GM23338 (cell line): ENCODE measurements around the gene DOCK11. TPM values are rescaled to one million over a fixed set of nuclear protein-coding genes. Genes with fewer than 3 reads are reported as not detected.
A peak's percentile ranks its signal among the peaks of the same experiment; 100 is the strongest.

Experiments used
- ATAC-seq: fragments of 200-7000 bp; cut with Tn5 transposase; 3 replicates; pipeline ENCODE4 v1.9.1; 2020
- DNase-seq: peaks from one replicate; pipeline ENCODE4 v3.0.0-alpha.2; 2015; ENCODE audit warnings: low spot score
- H2AFZ ChIP-seq: fragments of 200-600 bp; sonication (generic); 2 replicates; pipeline ENCODE4 v1.8.0; 2016; ENCODE audit warnings: antibody characterized with exemption, mild to moderate bottlenecking, moderate library complexity
- H3F3A ChIP-seq: fragments of 200-600 bp; sonication (generic); replicated peaks from 2 replicates; pipeline ENCODE4 v1.8.0; 2017; ENCODE audit warnings: antibody characterized with exemption, mixed run types, low read depth
- H3K27ac ChIP-seq: fragments of 200-600 bp; sonication (generic); 2 replicates; pipeline ENCODE4 v1.6.1; 2016; ENCODE audit warnings: low read depth
- H3K27me3 ChIP-seq: fragments of 200-600 bp; sonication (generic); 2 replicates; pipeline ENCODE4 v1.8.0; 2016; ENCODE audit warnings: mild to moderate bottlenecking, mixed run types, moderate library complexity; ENCODE audit not compliant: insufficient read depth
- H3K36me3 ChIP-seq: fragments of 200-600 bp; sonication (generic); 2 replicates; pipeline ENCODE4 v1.8.0; 2016; ENCODE audit warnings: mild to moderate bottlenecking; ENCODE audit not compliant: insufficient read depth
- H3K4me1 ChIP-seq: fragments of 200-600 bp; sonication (generic); 2 replicates; pipeline ENCODE4 v1.8.0; 2016; ENCODE audit warnings: mild to moderate bottlenecking, moderate library complexity; ENCODE audit not compliant: insufficient read depth
- H3K4me2 ChIP-seq: fragments of 200-600 bp; sonication (generic); 2 replicates; pipeline ENCODE4 v1.7.1; 2017; ENCODE audit warnings: mixed run types
- H3K4me3 ChIP-seq: fragments of 200-600 bp; sonication (generic); 2 replicates; pipeline ENCODE4 v1.6.1; 2016; ENCODE audit warnings: mixed run types
- H3K79me2 ChIP-seq: fragments of 200-600 bp; sonication (generic); replicated peaks from 2 replicates; pipeline ENCODE4 v1.8.0; 2017; ENCODE audit warnings: mild to moderate bottlenecking; ENCODE audit not compliant: insufficient read depth
- H3K9me2 ChIP-seq: fragments of 200-600 bp; sonication (generic); 2 replicates; pipeline ENCODE4 v1.8.0; 2017; ENCODE audit not compliant: insufficient read depth
- H4K20me1 ChIP-seq: fragments of 200-600 bp; sonication (generic); replicated peaks from 2 replicates; pipeline ENCODE4 v1.8.0; 2017; ENCODE audit warnings: mild to moderate bottlenecking; ENCODE audit not compliant: insufficient read depth
- H3K27ac Mint-ChIP-seq: 2 replicates; pipeline ENCODE4 v1.8.0; 2020; ENCODE audit warnings: inconsistent platforms, mild to moderate bottlenecking, moderate library complexity, mixed read lengths
- H3K27me3 Mint-ChIP-seq: 3 replicates; pipeline ENCODE4 v1.8.0; 2022; ENCODE audit warnings: low read depth, mild to moderate bottlenecking, moderate library complexity, mixed read lengths, inconsistent platforms; ENCODE audit not compliant: insufficient read depth, poor library complexity
- H3K36me3 Mint-ChIP-seq: 3 replicates; pipeline ENCODE4 v1.8.0; 2021; ENCODE audit warnings: low read depth, mild to moderate bottlenecking, inconsistent platforms, moderate library complexity, mixed read lengths
- H3K4me1 Mint-ChIP-seq: 3 replicates; pipeline ENCODE4 v1.8.0; 2020; ENCODE audit warnings: mild to moderate bottlenecking, inconsistent platforms, mixed read lengths
- H3K4me3 Mint-ChIP-seq: 3 replicates; pipeline ENCODE4 v1.8.0; 2021; ENCODE audit warnings: moderate library complexity, mild to moderate bottlenecking, inconsistent platforms, mixed read lengths
- H3K9me3 Mint-ChIP-seq: 3 replicates; pipeline ENCODE4 v1.8.0; 2020; ENCODE audit warnings: moderate library complexity, mild to moderate bottlenecking, inconsistent platforms, mixed read lengths
- CREB1 ChIP-seq: fragments of 250-450 bp; sonication (Bioruptor Pico); IDR thresholded peaks from 2 replicates; pipeline ENCODE4 v1.5.0; 2020; ENCODE audit warnings: low read depth, mild to moderate bottlenecking, moderate library complexity
- CTCF ChIP-seq, 2 experiments: fragments of 200-600 bp in 1 of 2; sonication (generic) in 1 of 2; conservative IDR thresholded peaks; 2 replicates each; pipeline versions ENCODE4 v1.5.1 to v1.6.1; 2016 to 2017; ENCODE audit warnings: antibody characterized with exemption in 2 of 2, low read depth in 2 of 2, mild to moderate bottlenecking in 2 of 2, moderate library complexity in 1 of 2
- ETS1 ChIP-seq: IDR thresholded peaks from 2 replicates; pipeline ENCODE4 v1.6.1; 2016; ENCODE audit warnings: antibody characterized with exemption
- EZH2 ChIP-seq: fragments of 200-600 bp; sonication (generic); IDR thresholded peaks from one replicate; pipeline ENCODE4 v1.8.0; 2017; ENCODE audit warnings: antibody characterized with exemption, mild to moderate bottlenecking, low read depth; ENCODE audit not compliant: unreplicated experiment
- EZH2phosphoT487 ChIP-seq: fragments of 200-600 bp; sonication (generic); IDR thresholded peaks from one replicate; pipeline ENCODE4 v1.8.1; 2018; ENCODE audit warnings: antibody characterized with exemption; ENCODE audit not compliant: unreplicated experiment
- JUNB ChIP-seq: IDR thresholded peaks from one replicate; pipeline ENCODE4 v1.6.1; 2016; ENCODE audit warnings: antibody characterized with exemption; ENCODE audit not compliant: unreplicated experiment
- NANOG ChIP-seq: IDR thresholded peaks from 2 replicates; pipeline ENCODE4 v1.6.1; 2016; ENCODE audit warnings: antibody characterized with exemption, borderline replicate concordance
- POLR2AphosphoS5 ChIP-seq: IDR thresholded peaks from 2 replicates; pipeline ENCODE4 v1.6.1; 2016; ENCODE audit warnings: antibody characterized with exemption, low read depth
- REST ChIP-seq: IDR thresholded peaks from one replicate; pipeline ENCODE4 v1.6.1; 2018; ENCODE audit warnings: antibody characterized with exemption; ENCODE audit not compliant: unreplicated experiment
- STAT1 ChIP-seq: IDR thresholded peaks from one replicate; pipeline ENCODE4 v1.6.1; 2016; ENCODE audit warnings: antibody characterized with exemption; ENCODE audit not compliant: unreplicated experiment
- ZNF114 ChIP-seq: fragments of 250-450 bp; sonication (Bioruptor Pico); IDR thresholded peaks from 2 replicates; pipeline ENCODE4 v1.5.0; 2020; ENCODE audit warnings: mild to moderate bottlenecking, moderate library complexity
- ZNF331 ChIP-seq: fragments of 250-450 bp; sonication (Bioruptor Pico); IDR thresholded peaks from 2 replicates; pipeline ENCODE4 v1.5.0; 2020; ENCODE audit warnings: low read depth, mild to moderate bottlenecking, moderate library complexity
- ZNF462 ChIP-seq: fragments of 250-450 bp; sonication (Bioruptor Pico); IDR thresholded peaks from 2 replicates; pipeline ENCODE4 v1.5.0; 2020; ENCODE audit warnings: mild to moderate bottlenecking, moderate library complexity
- polyA plus RNA-seq: library from polyadenylated mRNA; unstranded; fragments of >200 nt; fragmentation: Nextera tagmentation; extraction: Ambion mirVana; gene quantifications from 2 replicates; pipeline ENCODE4 v1.2.1, GENCODE V29; 2016
- total RNA-seq: library from RNA; depleted of rRNA; stranded (reverse); fragments of >200 nt; shearing (Covaris generic); gene quantifications from 2 replicates; pipeline ENCODE4 v1.2.3, GENCODE V29; 2014

The DOCK11 gene
- total and polyA plus RNA-seq, 2 experiments from 2014 or later, result 6.0 to 12.3 TPM

GRCh38 chrX:118729042-118729652 lies 233.5 kb downstream of the DOCK11 start:
- Histone ChIP-seq H3K79me2 (no peaks in the 10 kb centered on the region), H3F3A (no peaks in the 10 kb centered on the region), H4K20me1 (no peaks in the 10 kb centered on the region), H3K27ac (no peak overlapping the region), H3K4me1 (peaks cover 14% of the 10 kb centered on the region; the same call in 1 of the 2 replicates), H3K36me3 (no peaks in the 10 kb centered on the region), H2AFZ (no peak overlapping the region), H3K4me2 (no peak overlapping the region), H3K9me2 (no peaks in the 10 kb centered on the region), H3K4me3 (no peak overlapping the region), H3K27me3 (peaks cover 20% of the 10 kb centered on the region)
- peak overlapping the region; percentile 27; the same call in 1 of the 3 replicates for H3K4me3 Mint-ChIP-seq
- H3K4me1 Mint-ChIP-seq, result peaks cover 42% of the 10 kb centered on the region
- peaks cover 3% of the 10 kb centered on the region; the same call in 1 of the 3 replicates for H3K9me3 Mint-ChIP-seq
- H3K27me3 Mint-ChIP-seq, result peaks cover 22% of the 10 kb centered on the region
- TF ChIP-seq EZH2phosphoT487 (no peak), NANOG (no peak), CREB1 (CRISPR knock-in tag) (no peak), EZH2 (no peak), CTCF (conservative IDR thresholded peaks at IDR 0.05; ENCODE audit: low read depth in 2 of 2) (no peak), JUNB (no peak), REST (no peak), ZNF114 (CRISPR knock-in tag) (no peak), ZNF462 (CRISPR knock-in tag) (no peak), ETS1 (no peak), POLR2AphosphoS5 (no peak), ZNF331 (no peak), STAT1 (no peak)
- ATAC-seq, result no peak
- peaks cover 4% of the 10 kb centered on the region for H3K36me3 Mint-ChIP-seq
- no peak for DNase-seq
- H3K27ac Mint-ChIP-seq, result no peak overlapping the region
